Measurements from ENCODE around the gene RPS21. TPM values are rescaled to one million over a fixed set of nuclear protein-coding genes. Genes with fewer than 3 reads are reported as not detected.
A peak's percentile ranks its signal among the peaks of the same experiment; 100 is the strongest.

Gene RPS21
- total RNA-seq, 1 donor from 2014 or later, result 821 TPM

DNA sequence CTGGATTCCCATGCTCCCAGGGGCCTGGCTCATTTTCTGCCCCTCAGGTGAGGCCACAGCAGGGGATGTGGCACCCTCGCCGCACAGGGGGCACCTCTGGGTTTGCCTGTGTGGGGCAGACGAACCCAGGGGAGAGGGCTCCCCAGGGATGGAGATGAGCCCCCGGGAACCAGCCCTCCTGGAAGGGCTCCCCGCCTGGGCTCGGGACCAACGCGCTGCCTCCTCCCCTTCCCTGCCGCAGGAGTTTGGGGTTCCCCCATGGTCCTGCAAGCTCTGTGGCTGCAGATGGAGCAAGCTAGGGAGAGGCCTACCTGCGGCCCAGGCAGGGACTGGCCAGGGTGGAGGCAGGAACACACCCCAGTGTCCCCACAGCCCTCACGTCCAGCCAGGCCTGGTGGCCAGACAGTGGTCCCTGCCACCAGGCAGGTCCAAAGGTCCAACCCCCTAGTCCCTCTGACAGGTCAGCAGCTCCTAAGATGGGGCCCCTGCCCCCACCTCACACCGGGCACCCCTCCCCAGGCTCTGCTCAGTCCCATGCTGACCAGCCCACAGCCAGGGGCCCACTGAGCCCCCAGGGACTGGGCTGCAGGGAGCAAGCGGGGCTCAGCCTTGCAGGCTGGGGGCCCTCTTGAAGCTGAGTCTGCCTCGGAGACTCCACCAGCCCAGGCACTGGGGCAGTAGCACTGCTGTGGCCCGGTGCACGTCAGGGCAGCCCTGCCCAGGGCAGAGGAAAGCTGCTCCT lies 33.4 kb upstream of the RPS21 start:
- DNase-seq (ENCODE audit: low spot score in 2 of 2), result no peak
- FAIRE-seq, result no peak

DNA sequence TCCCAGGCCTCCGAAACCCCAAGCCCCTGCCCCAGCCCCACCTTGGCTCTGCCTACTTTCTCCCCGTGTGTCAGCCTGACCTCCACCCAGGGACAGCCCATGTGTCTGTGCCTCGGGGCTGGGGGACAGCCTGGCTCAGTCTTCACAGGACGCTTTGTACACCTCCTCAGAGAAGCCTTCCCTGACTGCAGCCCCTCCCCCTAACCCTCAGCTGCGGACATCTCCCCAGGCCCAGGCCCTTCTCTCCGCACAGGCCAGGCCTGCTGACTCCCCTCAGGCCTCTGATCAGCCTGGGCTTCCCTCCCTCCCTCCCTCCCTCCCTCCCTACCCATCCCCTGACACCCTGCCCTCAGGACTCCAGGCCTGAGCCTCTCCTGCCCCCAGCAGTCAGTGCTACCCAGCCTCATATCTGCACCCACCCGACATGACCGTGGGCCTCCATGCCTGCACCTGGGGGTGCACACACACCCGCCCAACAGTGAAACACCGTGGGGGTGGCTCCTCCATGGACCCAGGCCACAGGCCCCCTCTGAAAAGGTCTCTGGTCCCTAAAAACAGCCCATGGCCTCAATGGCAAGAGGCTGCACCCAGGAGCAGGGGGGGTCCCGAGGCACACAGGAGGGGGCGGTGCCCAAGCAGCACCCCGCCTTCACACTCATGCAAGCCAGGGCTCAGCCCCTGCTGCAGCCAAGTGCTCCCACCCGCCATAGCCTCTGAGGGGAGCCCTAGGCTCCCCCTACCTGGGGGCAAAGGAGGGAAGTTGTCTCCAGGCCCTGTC lies 32.7 kb upstream of the RPS21 start:
- FAIRE-seq (no peak), DNase-seq (ENCODE audit: low spot score in 2 of 2) (no peak)

DNA sequence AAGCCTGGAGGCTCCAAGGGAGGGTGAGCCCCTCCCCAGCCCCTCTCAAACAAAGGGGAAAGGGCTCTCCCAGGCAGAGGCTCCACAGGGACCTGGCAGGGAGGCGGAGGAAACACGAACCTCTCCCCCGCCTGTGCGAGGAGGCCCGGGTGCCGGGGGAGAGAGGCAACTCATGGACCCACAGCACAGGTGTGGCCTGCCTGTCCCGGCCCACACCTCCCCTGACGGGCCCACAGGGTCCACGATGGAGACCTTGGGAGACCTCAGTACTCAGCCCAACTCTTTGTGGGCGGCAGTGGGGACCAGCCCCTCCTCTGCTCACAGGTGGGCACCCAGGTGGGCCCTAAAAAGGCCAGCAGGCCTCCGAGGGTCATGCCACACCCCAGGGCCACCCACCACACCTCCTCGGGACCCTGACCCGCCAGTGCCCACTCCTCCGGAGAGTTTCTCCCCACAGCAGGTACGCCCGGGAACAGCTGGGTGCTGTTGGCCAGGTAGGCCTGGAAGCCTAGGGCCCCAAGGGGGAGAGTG lies 32.0 kb upstream of the RPS21 start:
- FAIRE-seq, result no peak
- DNase-seq (ENCODE audit: low spot score in 2 of 2), result no peak

- peak in 1 of 2 donors; percentile 65 for DNase-seq (ENCODE audit: low spot score in 2 of 2)
- no peak for FAIRE-seq
Observed at GRCh38 chr20:62355516-62355877, 31.4 kb upstream of the RPS21 start.

DNA sequence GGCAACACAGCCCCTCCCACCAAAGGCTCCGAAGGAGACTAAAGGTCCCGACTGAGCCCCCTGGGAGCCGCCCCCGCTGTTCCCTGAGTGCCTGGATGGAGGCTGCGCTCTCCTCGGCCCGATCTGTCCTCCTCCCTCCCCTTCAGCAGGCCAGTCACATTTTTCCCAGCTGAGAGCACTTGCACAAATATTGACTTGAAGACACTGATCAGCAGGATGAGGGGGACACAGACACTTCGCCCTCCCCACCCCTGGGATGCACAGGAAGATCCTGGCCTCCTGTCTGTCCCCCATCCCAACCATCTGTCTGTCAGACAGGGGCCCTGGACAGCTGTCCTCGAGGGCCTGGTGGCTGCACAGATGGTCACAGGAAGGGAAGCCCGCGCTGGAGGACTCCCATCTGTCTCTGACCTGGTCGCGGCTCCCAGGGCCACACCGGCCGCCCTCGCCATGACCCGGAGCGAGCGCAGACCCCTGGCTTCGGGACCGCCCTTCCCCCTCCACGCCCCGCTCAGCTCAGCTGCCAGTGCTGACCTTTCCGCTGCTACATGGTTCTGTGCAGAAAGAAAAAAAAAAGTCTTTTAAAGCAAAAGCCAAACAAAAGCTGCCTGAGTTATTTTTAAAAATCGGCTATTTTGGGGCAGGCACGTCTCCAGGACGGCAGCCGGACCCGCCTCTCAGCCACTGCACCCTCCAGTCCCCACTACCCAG lies 30.9 kb upstream of the RPS21 start:
- no peak for FAIRE-seq
- peak in 1 of 2 donors; percentile 64 for DNase-seq (ENCODE audit: low spot score in 2 of 2)

DNA sequence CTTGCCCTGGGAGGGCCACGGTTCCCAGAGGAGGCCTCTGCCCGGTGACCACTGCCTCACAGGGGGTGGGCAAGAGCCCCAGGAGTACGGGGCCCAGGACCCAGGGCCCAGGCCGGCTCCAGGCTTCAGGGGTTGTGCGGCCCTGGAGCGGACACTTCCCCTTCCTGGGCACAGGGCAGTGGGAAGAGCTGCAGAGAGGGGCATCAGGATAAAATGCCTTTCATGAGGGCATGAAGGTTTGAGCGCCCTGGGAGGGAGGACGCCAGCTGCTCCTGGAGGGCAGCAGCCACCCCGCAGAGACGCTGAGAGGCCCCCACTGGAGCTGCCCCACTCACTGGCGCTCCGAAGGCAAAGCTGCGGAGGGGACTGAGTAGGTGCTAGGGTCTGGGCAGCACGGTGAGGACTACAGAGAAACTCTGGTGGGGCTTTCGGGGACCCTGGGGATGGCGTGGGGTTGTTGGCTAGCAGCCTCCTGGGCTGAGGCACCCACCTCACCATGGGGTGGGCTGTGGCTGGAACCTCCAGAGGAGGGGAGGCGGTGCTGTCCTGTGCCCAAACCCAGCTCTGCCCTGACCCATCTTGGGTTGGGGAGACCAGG lies 30.2 kb upstream of the RPS21 start:
- FAIRE-seq (no peak), DNase-seq (ENCODE audit: low spot score in 2 of 2) (no peak)

DNA sequence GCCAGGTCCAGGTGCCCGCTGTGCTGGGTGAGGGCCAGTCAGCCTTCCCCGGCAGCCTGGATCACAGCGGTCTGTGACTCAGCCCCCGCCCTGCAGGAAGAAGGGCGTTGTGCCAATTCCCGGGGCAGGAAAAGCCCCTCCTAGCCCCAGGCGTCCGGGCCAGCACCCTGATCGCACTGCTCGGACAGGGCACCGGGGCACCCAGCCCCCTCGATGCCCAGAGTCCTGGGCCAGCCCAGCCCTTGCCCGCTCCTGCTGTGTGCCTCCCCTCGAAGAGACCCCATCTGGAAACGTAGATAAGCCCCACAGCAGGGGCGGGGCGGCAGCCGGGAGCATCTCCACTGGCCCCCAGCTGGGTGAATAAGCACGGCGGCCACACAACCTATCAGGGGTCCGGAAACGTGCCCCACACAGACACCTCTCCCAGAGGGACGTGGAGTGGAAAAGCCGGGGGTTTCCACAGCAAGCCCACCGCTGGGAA lies 29.7 kb upstream of the RPS21 start:
- peak in 1 of 2 donors; percentile 69 for DNase-seq (ENCODE audit: low spot score in 2 of 2)
- FAIRE-seq, result no peak

GRCh38 chr20:62357681-62358080 lies 29.2 kb upstream of the RPS21 start:
- FAIRE-seq (no peak), DNase-seq (ENCODE audit: low spot score in 2 of 2) (no peak)

DNA sequence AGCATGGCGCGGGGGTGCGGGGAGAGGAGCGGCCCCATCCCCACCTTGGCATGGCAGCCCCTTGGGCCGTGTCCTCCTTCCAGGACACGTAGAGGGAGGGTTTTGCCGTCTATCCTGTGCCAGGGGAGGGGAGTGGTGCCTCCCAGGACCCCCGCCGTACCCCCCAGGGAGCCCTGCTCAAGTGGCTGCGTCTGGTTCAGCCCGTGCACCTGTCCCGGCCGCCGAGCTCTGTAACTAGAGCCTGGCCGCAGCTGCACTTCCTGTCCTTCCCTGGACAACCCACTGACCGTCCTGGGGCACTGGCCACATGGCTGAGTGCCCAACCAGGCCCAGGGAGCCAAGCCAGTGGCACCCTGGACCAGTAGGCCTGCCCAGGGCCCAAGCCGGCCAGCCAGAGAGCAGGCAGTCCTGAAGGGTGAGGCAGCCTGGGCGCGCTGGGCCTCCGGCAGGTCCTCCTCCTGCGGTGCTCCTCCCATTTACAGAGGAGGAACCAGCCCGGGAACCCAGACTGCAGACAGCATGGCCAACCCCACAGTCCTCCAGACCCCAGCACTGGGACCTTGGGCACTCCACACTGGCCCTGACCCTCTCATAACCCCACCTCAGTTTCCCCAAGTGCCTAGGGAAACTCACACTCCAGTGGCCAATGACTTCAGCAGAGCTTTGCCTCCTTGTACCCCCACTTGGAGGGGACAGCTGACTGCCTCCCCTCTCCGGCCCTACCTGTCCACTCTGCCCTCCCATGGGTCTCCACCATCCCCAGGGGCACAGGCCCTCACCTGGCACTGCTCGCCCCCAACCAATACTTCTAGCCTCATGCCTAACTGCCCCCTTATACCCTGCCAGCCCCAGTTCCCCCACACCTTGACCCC lies 28.5 kb upstream of the RPS21 start:
- FAIRE-seq, result no peak
- no peak for DNase-seq (ENCODE audit: low spot score in 2 of 2)

GRCh38 chr20:62359043-62359490 lies 27.8 kb upstream of the RPS21 start:
- DNase-seq (ENCODE audit: low spot score in 2 of 2) (no peak), FAIRE-seq (no peak)

GRCh38 chr20:62359491-62360121 lies 27.3 kb upstream of the RPS21 start:
- no peak for DNase-seq (ENCODE audit: low spot score in 2 of 2)
- no peak for FAIRE-seq

DNA sequence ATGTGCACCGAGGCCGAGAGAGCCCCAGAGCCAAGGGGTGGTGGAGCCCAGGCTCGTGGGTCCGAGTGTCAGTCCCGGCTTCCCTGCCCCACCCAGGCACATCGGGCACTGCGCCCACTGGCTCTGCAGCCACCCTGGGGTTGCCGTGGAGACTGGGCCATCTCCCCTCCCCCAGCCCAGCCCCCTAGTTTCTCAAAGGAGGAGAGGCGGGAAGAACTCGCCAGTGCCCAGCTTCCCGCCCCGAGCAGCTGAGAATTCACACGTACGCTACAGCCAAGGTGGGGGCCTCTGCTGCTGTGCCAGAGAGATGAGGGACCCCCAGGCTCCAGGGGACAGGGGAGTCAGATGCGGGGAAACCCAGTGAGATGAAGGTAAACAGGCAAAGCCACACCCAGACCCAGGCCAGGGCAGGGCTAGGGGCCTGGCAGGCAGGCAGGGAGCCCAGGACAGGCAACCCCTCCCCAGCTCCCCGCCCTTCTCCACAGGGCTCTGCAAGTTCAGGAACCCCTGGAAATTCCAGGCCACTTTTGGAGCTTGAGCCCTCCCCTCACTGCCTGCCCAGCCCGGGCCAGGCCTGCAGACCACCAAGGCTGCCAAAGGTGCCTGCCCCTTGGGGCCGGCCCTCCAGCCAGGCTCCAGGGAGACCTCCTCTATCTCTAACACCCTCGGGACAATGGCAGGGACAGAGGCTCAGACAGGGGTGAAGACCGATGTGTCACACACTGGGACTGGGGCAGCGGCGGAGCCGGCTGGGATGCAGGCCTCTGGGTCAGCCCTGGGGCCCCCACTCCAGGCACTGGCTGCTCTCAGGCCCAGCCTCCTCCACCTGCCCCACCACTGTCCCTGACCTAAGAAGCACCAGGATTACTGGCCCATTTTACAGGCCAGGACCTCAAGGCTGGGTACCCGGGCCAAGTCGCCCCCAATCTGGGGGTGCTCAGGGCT lies 25.8 kb upstream of the RPS21 start:
- DNase-seq (ENCODE audit: low spot score in 2 of 2) (no peak), FAIRE-seq (no peak)

GRCh38 chr20:62361799-62362589 lies 24.9 kb upstream of the RPS21 start:
- no peak for FAIRE-seq

GRCh38 chr20:62362590-62362940 lies 24.3 kb upstream of the RPS21 start:
- FAIRE-seq (no peak), DNase-seq (ENCODE audit: low spot score in 2 of 2) (no peak)

More at GRCh38 chr20:62361799-62362589, 24.9 kb upstream of the RPS21 start:
- no peak for DNase-seq (ENCODE audit: low spot score in 2 of 2)

- no peak for FAIRE-seq
- DNase-seq (ENCODE audit: low spot score in 2 of 2), result no peak
Observed at GRCh38 chr20:62362991-62363919, 23.6 kb upstream of the RPS21 start.
